ENCODE data around the gene LEPROT.

GRCh38 chr1:65393347-65393746 lies 27.1 kb upstream of the LEPROT start:
- no peak for TF ChIP-seq CTCF (IDR thresholded peaks at IDR 0.05)
- TF ChIP-seq TEAD1 (CRISPR knock-in tag; IDR thresholded peaks at IDR 0.05), result no peak
- no peak for TF ChIP-seq MYBL2 (CRISPR knock-in tag; IDR thresholded peaks at IDR 0.05)
- TF ChIP-seq IRF2 (CRISPR knock-in tag; IDR thresholded peaks at IDR 0.05; ENCODE audit: borderline replicate concordance, low read depth), result no peak
- TF ChIP-seq, protein P1, sequence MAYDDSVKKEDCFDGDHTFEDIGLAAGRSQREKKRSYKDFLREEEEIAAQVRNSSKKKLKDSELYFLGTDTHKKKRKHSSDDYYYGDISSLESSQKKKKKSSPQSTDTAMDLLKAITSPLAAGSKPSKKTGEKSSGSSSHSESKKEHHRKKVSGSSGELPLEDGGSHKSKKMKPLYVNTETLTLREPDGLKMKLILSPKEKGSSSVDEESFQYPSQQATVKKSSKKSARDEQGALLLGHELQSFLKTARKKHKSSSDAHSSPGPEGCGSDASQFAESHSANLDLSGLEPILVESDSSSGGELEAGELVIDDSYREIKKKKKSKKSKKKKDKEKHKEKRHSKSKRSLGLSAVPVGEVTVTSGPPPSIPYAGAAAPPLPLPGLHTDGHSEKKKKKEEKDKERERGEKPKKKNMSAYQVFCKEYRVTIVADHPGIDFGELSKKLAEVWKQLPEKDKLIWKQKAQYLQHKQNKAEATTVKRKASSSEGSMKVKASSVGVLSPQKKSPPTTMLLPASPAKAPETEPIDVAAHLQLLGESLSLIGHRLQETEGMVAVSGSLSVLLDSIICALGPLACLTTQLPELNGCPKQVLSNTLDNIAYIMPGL (CRISPR knock-in tag; IDR thresholded peaks at IDR 0.05), result no peak
- TF ChIP-seq RELA (CRISPR knock-in tag; IDR thresholded peaks at IDR 0.05; ENCODE audit: borderline replicate concordance), result no peak
- TF ChIP-seq, protein P2, sequence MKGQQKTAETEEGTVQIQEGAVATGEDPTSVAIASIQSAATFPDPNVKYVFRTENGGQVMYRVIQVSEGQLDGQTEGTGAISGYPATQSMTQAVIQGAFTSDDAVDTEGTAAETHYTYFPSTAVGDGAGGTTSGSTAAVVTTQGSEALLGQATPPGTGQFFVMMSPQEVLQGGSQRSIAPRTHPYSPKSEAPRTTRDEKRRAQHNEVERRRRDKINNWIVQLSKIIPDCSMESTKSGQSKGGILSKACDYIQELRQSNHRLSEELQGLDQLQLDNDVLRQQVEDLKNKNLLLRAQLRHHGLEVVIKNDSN (CRISPR knock-in tag; IDR thresholded peaks at IDR 0.05), result no peak
- no peak for TF ChIP-seq KAT7 (CRISPR knock-in tag; IDR thresholded peaks at IDR 0.05; ENCODE audit: borderline replicate concordance)
- TF ChIP-seq, protein P3, sequence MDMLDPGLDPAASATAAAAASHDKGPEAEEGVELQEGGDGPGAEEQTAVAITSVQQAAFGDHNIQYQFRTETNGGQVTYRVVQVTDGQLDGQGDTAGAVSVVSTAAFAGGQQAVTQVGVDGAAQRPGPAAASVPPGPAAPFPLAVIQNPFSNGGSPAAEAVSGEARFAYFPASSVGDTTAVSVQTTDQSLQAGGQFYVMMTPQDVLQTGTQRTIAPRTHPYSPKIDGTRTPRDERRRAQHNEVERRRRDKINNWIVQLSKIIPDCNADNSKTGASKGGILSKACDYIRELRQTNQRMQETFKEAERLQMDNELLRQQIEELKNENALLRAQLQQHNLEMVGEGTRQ (CRISPR knock-in tag; IDR thresholded peaks at IDR 0.05), result no peak
- TF ChIP-seq, protein P4, sequence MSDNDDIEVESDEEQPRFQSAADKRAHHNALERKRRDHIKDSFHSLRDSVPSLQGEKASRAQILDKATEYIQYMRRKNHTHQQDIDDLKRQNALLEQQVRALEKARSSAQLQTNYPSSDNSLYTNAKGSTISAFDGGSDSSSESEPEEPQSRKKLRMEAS (CRISPR knock-in tag; IDR thresholded peaks at IDR 0.05), result no peak
